Islet precursor cell (in vitro differentiated cells): ENCODE data around the gene EEF2.

Source experiments
- DNase-seq: peaks from one replicate; pipeline ENCODE4 v3.0.0-alpha.2; 2018

The EEF2 gene

GRCh38 chr19:3984908-3985642, at the start of gene EEF2:
Gene EEF2, minus strand, starts transcription at chr19:3985463. Its CDS starts 83 bp downstream, at chr19:3985380.
- peak; percentile 87 for DNase-seq

GRCh38 chr19:4034048-4035017, 49.1 kb upstream of the EEF2 start:
- no peak for DNase-seq

- no peak for DNase-seq
Observed at GRCh38 chr19:4033028-4033956, 48.0 kb upstream of the EEF2 start.

- no peak for DNase-seq
Observed at GRCh38 chr19:4032436-4032835, 47.2 kb upstream of the EEF2 start.

- no peak for DNase-seq
Observed at GRCh38 chr19:4031420-4031819, 46.2 kb upstream of the EEF2 start.

GRCh38 chr19:4030981-4031380, 45.7 kb upstream of the EEF2 start:
- no peak for DNase-seq

- DNase-seq = no peak
Observed at GRCh38 chr19:4030552-4030951, 45.3 kb upstream of the EEF2 start.

GRCh38 chr19:4029247-4029614, 44.0 kb upstream of the EEF2 start:
- DNase-seq = no peak

- no peak for DNase-seq
Observed at GRCh38 chr19:4028334-4029246, 43.3 kb upstream of the EEF2 start.

- no peak for DNase-seq
Observed at GRCh38 chr19:4027146-4027545, 41.9 kb upstream of the EEF2 start.

- DNase-seq = no peak
Observed at GRCh38 chr19:4025317-4025716, 40.1 kb upstream of the EEF2 start.

- DNase-seq = no peak
Observed at GRCh38 chr19:4023600-4024398, 38.5 kb upstream of the EEF2 start.

- DNase-seq = peak; percentile 43
Observed at GRCh38 chr19:4019578-4019977, 34.3 kb upstream of the EEF2 start.

- no peak for DNase-seq
Observed at GRCh38 chr19:4018775-4019504, 33.7 kb upstream of the EEF2 start.

- no peak for DNase-seq
Observed at GRCh38 chr19:4018140-4018613, 32.9 kb upstream of the EEF2 start.

- DNase-seq = no peak
Observed at GRCh38 chr19:4016903-4017638, 31.8 kb upstream of the EEF2 start.

- peak; percentile 42 for DNase-seq
Observed at GRCh38 chr19:4016486-4016885, 31.2 kb upstream of the EEF2 start.

- DNase-seq = peak; percentile 65
Observed at GRCh38 chr19:4015705-4016402, 30.6 kb upstream of the EEF2 start.
